Tracheal epithelial cell (primary cell): ENCODE data around the gene OR13C3. TPM values are rescaled to one million over a fixed set of nuclear protein-coding genes. Genes with fewer than 3 reads are reported as not detected.

ENCODE experiments used
- total RNA-seq: library from RNA; depleted of rRNA; stranded (reverse); fragments of >200 nt; gene quantifications from 2 replicates; pipeline ENCODE4 v1.2.1, GENCODE V29; 2014

The OR13C3 gene
- total RNA-seq, result 0.43 TPM in 1 of 2 replicates, not detected in the other

DNA sequence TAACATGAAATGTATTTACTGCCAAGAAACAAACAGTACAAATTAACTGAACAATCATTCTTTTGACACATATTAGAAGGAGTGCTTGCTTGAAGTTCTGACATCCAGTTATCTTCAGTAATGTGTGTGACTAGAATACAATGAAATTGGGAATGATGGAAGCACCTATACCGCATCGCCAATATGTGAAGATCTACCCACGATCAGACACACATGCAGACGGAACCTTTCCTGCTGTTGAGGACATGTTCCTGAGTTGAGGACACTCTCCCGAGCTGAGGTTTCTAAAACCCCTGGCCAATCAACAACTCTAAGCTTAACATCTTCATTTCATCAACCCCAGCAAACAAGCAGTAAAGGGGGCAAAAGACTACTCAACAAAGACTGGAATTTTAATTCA lies at the start of gene OR13C3:
Gene OR13C3, minus strand, starts transcription at position 101 of the 400 bp plus-strand sequence. CDS start 133 bp downstream, outside the sequence.

DNA sequence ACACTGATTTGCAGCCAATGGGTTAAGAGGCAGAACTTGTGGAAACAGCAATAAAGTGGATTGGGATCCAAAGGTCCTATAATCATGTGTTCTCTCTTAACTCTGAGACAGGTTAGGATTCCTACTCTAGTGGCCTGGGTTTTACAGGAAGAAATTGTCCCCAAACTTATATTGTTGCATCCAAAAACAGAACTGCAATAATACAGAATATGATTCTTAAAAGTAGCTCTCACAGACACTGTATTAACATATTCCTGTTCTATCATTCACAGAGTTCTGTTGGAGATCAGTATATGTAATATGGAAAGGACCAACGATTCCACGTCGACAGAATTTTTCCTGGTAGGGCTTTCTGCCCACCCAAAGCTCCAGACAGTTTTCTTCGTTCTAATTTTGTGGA lies 32.2 kb upstream of the OR13C3 start, which contains the start of gene OR13C8:
Gene OR13C8, plus strand, starts transcription at position 301 of the 400 bp plus-strand sequence. Its CDS starts 0 bp downstream, at position 301.

DNA sequence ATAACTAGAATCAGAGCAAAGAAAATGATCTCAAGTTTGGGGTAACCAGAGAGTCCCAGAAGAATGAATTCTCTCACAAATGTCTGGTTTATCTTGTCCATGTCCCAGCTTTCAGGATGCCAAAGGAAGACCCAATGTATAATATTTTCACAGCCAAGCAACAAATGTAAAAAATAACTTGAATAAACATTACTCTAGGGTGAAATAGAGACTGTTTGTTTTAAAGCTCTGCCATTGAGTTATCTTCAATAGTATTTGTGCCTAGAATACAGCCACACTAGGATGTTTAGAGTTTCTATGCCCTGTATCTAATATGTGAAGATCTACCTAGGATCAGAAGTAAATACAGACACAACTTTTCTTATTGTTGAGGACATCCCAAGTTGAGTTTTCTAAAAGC lies 9.5 kb downstream of the OR13C3 start, which contains the start of gene OR13C4:
Gene OR13C4, minus strand, starts transcription at position 101 of the 400 bp plus-strand sequence. Its CDS starts 0 bp downstream, at position 101.

DNA sequence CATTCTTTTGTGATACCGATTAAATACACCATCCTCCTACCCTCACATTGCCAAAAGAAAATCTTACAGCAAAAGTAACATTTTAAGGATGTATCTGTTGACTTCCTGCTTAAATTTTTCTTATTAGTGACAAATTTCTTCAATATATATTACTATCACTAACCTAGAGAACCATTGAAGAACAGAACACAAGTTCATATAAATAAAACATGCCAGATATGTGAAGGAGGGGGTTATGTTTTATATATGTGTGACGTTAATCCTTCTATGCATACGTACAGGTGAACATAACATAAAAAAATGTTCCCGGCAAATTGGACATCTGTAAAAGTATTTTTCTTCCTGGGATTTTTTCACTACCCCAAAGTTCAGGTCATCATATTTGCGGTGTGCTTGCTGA lies 32.7 kb downstream of the OR13C3 start, which contains the start of gene OR13F1:
Gene OR13F1, plus strand, starts transcription at position 301 of the 400 bp plus-strand sequence. Its CDS starts 0 bp downstream, at position 301.

Other genes starting within 250 kb of the OR13C3 start
- gene OR13F1, start 32.6 kb downstream of the OR13C3 start, total RNA-seq, result not detected in 2 replicates
- gene OR13C4, start 9.6 kb downstream of the OR13C3 start, total RNA-seq, result not detected in 2 replicates
- not detected in 2 replicates for gene OR13C8, start 32.3 kb upstream of the OR13C3 start, total RNA-seq
- not detected in 2 replicates for gene OR13C5, start 62.6 kb upstream of the OR13C3 start, total RNA-seq
- gene OR13C2, start 68.8 kb upstream of the OR13C3 start, total RNA-seq, result not detected in 2 replicates
- not detected in 2 replicates for gene OR13C9, start 81.3 kb upstream of the OR13C3 start, total RNA-seq
- gene OR13D1, start 157.7 kb upstream of the OR13C3 start, total RNA-seq, result not detected in 2 replicates
- 23.0 and 32.0 TPM in 2 replicates for gene NIPSNAP3A, start 210.8 kb upstream of the OR13C3 start, total RNA-seq
- gene NIPSNAP3B, start 227.3 kb upstream of the OR13C3 start, total RNA-seq, result 0.48 and 0.64 TPM in 2 replicates